Right lobe of liver (tissue), 4 donors: ENCODE results near the gene CDR2L.

Experiments used
- POLR2A ChIP-seq: fragments of 450-650 bp; IDR thresholded peaks from one replicate; pipeline ENCODE4 v1.6.1; 2017; ENCODE audit warnings: antibody characterized with exemption, mild to moderate bottlenecking
- TF ChIP-seq, protein P1 (sequence below), 4 donors: fragments of 200-600 bp in 3 of 4; fragments of 450-650 bp in 1 of 4; IDR thresholded peaks; one replicate each; pipeline versions ENCODE4 v1.5.1 to v1.8.0; 2016 to 2022; ENCODE audit warnings: antibody characterized with exemption in 4 of 4, mild to moderate bottlenecking in 2 of 4
- donor health status: DM: no; HTN: no; CAD: no.
- donor health status: DM: no; HTN: no; CAD: no.
- donor health status: DM: no; HTN: yes; CAD: no.

DNA sequence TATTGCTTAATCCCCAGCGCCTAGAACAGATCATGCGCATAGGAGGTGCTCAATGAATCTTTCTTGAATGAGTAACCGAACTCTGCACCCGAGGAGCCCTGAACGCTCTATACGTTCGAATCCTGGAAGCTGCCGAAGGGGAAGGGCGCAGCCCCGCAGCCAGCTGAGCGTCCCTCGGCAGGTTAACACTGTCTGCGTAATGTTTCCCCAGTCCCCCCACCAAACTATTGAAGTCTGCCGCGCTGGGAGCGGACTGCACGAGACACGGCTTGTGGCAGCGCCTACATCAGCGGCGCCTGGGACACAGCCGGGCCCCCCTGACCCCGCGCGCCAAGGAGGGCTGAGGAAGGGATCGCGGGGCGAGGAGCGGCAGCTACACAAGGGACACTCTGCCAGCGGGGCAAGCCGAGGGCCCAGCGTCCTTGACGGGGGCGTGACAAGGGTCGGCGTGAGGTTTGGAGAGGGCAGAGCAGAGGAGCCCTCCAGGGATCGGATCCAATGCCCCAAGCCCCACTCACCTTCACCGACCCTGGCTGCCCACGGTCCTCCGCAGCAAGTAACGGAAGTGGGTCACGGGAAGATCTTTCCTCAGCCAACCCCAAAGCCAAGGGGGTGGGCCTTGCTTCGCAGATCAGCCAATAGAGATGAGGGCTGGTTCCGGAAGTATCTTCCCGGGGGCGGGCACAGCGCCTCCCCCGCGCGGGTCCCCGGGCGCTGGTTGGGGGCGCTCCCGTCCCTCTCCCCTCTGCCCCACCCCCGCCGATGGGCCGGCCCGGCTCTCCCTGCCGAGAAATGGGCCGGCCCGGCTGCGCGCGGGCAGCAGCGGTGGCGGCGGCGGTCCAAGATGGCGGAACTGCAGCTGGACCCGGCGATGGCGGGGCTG lies 59.2 kb downstream of the CDR2L start, which contains the start of the genes ATP5PD and KCTD2:
- TF ChIP-seq, protein P1, sequence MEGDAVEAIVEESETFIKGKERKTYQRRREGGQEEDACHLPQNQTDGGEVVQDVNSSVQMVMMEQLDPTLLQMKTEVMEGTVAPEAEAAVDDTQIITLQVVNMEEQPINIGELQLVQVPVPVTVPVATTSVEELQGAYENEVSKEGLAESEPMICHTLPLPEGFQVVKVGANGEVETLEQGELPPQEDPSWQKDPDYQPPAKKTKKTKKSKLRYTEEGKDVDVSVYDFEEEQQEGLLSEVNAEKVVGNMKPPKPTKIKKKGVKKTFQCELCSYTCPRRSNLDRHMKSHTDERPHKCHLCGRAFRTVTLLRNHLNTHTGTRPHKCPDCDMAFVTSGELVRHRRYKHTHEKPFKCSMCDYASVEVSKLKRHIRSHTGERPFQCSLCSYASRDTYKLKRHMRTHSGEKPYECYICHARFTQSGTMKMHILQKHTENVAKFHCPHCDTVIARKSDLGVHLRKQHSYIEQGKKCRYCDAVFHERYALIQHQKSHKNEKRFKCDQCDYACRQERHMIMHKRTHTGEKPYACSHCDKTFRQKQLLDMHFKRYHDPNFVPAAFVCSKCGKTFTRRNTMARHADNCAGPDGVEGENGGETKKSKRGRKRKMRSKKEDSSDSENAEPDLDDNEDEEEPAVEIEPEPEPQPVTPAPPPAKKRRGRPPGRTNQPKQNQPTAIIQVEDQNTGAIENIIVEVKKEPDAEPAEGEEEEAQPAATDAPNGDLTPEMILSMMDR (IDR thresholded peaks at IDR 0.05), result peak in 1 of 4 donors; percentile 17
- TF ChIP-seq POLR2A, result peak; percentile 85
